Measurements from ENCODE around the gene RALGAPA2.

RALGAPA2 gene

DNA sequence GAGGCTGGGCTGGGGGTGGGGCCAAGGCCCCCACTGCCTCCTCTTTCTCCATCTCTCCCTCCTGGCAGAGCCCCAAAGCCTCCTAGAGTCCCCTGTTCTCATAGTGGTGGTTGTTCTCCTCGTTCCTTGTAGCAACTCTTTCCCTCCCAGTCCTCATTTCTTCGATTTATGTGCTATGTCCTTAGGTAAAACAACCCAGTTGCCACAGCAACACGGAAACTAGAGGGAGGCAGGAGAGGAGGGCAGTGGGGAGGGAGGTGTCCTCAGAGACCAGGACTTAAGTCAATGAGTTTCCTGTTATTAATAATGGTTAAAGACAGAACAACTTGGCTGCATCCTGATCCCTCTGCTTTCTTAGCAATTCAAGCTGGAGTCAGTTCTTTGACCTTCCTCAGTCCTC lies 183.6 kb downstream of the RALGAPA2 start:
- DNase-seq, result no peak

- DNase-seq, result no peak
Measured at GRCh38 chr20:20527661-20528060, 184.8 kb downstream of the RALGAPA2 start.

- DNase-seq, result no peak
Measured at GRCh38 chr20:20525756-20526155, 186.7 kb downstream of the RALGAPA2 start.

DNA sequence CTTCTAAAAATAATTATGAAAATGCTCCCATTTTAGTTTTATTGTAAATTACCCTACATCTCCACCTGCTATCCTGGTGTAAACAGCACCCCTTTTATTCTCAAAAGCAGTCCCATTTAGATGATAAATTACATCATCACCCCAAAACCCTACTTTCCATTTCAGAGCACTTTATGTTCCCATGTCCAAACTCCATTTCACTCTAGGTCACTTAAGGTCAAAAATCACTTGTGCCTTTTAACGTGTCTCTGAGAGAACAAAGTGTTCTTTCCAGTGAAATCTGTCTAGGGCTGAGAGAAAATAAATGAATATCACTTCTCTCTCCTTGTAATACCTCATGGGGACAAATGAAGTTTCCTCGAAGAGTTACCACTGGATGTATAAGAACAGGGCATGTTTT lies 187.2 kb downstream of the RALGAPA2 start:
- no peak for DNase-seq

GRCh38 chr20:20524756-20525155 lies 187.7 kb downstream of the RALGAPA2 start:
- DNase-seq, result no peak

DNA sequence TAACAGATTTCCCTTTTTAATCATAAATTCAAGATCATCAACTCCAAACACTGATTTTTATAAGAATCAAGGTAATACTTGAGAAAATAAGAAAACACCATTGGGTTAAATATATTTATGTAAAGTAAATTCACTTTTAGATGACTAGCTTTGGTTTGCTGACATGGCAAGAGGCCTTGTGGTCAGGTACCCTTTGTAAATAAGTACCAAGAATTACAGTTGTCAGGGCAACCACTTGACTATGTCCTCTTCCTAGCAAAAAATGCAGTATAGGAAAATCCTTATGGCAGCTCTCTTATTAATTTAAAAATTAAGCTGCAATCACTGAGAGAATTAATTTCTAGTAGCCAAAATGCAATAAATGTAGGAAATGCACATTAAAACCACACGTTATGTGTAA lies 190.7 kb downstream of the RALGAPA2 start:
- no peak for DNase-seq

DNA sequence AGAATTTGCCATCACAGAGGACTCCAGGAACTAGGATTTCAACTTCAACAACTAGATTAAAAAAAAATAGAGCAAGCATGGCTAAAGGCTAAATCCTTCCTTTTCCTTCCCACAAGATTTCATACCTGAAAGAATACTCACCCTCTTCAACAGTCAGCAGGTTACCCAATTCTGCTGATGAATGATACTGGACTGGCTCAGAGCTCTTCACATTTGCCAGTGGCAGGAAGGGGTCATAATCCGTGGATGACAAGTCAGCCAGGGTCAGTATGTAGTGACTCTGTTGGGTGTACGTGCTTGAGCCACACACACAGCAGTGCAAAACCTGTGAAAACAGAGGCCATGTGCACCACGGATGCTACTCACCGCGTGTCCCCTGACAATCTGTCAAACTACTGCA lies 191.7 kb downstream of the RALGAPA2 start:
- no peak for DNase-seq

GRCh38 chr20:20519269-20519668 lies 193.2 kb downstream of the RALGAPA2 start:
- DNase-seq, result no peak

GRCh38 chr20:20518263-20518662 lies 194.2 kb downstream of the RALGAPA2 start:
- no peak for DNase-seq

DNA sequence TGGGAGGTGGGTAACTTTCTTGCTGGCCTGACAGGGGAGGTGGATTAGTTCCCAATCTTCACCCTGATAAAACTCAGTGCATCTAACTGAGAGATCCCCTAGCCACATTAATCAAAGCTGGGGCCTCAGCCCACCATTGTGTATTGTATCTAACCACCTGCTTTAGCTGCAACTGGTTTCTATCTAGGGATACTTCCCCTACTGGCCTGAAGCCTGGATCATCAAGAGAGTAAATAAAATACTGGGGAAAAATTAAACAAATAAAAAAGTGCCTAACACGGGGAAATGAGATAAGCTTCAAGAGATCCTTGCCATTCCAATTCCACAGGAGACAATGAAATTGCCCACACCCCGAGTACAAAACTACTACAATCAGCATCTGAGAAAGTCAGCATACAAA lies 195.1 kb downstream of the RALGAPA2 start:
- no peak for DNase-seq

DNA sequence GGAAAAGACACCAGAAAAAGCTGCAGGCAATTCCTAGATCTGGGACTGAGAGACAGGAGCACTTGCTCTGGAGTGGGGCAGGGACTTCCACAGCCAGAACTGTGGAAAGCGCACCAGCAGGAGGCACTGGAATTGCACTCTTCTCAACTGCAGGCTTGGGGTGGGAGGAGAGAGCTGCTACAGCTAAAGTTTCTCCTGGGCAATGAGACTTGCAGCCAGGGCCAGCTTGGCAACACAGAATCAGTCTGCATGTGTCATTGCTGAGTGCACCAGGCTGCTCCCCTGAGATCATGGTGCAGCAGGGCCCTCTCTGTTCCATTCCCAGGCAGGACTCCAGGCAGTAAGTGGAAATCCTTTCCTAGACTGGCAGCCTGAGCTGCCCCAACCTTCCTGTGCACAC lies 198.7 kb downstream of the RALGAPA2 start:
- DNase-seq, result no peak

DNA sequence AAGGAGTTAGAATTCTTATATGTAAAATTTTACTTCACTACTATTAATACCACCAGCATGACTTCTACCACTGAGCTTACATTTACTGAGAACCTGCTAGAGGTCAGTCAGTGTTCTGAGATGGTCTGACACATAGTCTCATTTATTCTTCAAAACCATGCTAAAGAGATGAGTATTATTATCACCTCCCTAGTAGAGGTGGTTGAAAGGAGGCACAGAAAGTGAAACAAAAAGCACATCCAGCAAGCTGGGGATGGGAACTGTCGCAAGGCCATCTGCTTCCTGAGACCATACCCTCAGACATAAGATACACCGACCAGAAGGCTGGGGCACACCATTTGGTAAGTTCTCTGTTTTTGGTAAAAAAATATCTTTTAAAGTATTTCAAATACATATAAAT lies 206.9 kb downstream of the RALGAPA2 start:
- no peak for DNase-seq

- DNase-seq, result no peak
Measured at GRCh38 chr20:20503777-20504530, 208.5 kb downstream of the RALGAPA2 start.

DNA sequence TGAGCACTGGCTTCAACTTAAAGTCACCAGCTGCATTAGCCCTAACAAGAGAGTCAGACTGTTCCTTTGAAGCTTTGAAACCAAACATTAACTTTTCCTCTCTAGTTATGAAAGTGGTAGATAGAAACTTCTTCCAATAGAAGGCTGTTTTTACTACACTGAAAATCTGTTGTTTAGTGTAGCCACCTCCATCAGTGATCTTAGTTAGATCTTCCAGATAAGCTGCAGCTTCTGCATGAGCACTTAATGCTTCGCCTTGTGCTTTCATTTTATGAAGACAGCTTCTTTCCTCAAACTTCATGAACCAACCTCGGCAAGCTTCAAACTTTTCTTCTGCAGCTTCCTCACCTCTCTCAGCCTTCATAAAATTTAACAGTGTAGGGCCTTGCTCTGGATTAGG lies 211.3 kb downstream of the RALGAPA2 start:
- no peak for DNase-seq

DNA sequence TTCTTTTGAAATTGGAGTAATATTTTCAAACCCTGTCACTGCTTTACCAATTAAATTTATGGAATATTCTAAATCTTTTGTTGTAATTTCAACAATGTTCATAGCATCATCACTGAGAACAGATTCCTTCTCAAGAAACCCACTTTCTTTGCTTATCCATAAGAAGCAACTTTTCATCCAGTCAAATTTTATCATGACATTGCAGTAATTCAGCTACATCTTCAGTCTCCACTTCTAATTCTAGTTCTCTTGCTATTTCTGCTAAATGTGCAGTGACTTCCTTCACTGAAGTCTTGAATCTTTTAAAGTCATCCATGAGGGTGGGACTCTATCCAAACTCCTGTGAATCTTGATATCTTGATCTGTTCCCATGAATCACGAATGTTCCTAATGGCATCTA lies 212.1 kb downstream of the RALGAPA2 start:
- no peak for DNase-seq

DNA sequence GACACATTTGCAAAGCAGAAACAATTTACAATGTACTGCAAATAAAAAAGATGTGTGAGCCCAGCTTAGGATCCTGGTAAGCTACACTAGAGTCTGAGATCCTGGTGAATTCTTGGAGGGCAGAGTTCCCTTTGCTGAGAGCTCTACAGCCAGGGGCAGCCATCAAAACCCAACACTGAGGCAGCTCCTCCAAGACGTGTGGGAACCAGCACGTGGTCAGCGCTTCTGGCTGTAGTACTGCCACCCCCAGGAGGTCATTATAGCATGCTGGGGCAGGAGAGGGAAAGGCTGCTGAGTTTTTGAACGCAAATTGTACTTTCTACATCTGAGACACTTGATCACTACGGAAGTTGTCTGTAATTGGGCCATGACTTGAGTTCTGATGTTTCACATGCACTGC lies 213.0 kb downstream of the RALGAPA2 start:
- no peak for DNase-seq

DNA sequence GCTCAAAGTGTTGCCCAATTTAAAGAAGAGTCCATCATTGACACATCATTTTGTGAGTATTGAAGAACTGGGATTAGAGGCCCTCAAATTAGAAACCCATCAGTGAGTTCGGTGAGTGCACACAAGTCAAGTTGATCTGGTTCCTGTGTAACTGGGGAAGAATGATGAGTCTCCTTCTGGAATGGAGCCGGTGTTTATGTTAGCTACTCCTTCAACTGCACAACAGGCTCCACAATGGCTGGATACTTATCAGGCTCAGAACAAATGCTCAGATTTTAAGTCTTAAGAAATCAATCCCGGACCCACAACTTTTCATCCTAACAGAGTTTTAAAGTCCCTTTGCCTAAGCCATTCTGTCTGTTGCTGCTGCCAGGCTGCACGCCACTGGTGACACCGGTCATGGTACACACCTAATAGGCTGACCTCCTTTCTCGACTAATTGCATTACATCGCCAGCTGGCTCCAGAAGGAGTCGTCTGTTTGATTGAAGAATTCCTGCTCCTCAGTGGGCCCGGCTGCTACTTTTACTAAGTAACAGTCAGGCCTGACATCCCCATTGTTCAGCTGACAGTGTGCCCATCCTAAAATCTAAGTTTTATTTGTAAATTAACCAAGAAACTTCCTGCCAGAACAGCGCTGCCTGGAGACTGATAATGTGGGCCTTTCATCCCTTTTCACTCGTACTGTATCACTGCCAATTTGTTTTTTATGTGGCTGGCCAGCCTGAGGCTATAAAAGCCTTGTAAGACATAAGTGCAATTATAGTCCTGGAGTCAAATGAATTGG lies 214.2 kb downstream of the RALGAPA2 start:
- DNase-seq, result no peak

- no peak for DNase-seq
Measured at GRCh38 chr20:20497242-20497978, 215.0 kb downstream of the RALGAPA2 start.

GRCh38 chr20:20495729-20496503 lies 216.5 kb downstream of the RALGAPA2 start:
- no peak for DNase-seq

- DNase-seq, result no peak
Measured at GRCh38 chr20:20493701-20494100, 218.7 kb downstream of the RALGAPA2 start.

GRCh38 chr20:20492521-20493332 lies 219.7 kb downstream of the RALGAPA2 start:
- peak; percentile 98 for DNase-seq

GRCh38 chr20:20491784-20492264 lies 220.6 kb downstream of the RALGAPA2 start:
- no peak for DNase-seq
